ENCODE data around the gene ELMO1. TPM values are rescaled to one million over a fixed set of nuclear protein-coding genes. Genes with fewer than 3 reads are reported as not detected.

The ELMO1 gene
- total RNA-seq, 1 donor from 2014 or later, result 11.4 TPM

GRCh38 chr7:37289781-37290180 lies 158.9 kb downstream of the ELMO1 start:
- DNase-seq (ENCODE audit: low spot score), result no peak
- intact Hi-C loops (cut with DNase I), result no loop called here

GRCh38 chr7:37289367-37289766 lies 159.3 kb downstream of the ELMO1 start:
- intact Hi-C loops (cut with DNase I), result no loop called here
- no peak for DNase-seq (ENCODE audit: low spot score)

- intact Hi-C loops (cut with DNase I), result no loop called here
- DNase-seq (ENCODE audit: low spot score), result no peak
Observed at GRCh38 chr7:37287131-37287855, 161.4 kb downstream of the ELMO1 start.

- intact Hi-C loops (cut with DNase I), result no loop called here
- no peak for DNase-seq (ENCODE audit: low spot score)
Observed at GRCh38 chr7:37286454-37286832, 162.2 kb downstream of the ELMO1 start.

GRCh38 chr7:37285706-37286453 lies 162.8 kb downstream of the ELMO1 start:
- intact Hi-C loops (cut with DNase I), result loop anchor here (2.0 kb wide), 1 partner anchor 209 kb away; no protein-coding TSS in a partner anchor
- no peak for DNase-seq (ENCODE audit: low spot score)

- DNase-seq (ENCODE audit: low spot score), result no peak
- intact Hi-C loops (cut with DNase I), result loop anchor here (2.0 kb wide), 1 partner anchor 210 kb away; no protein-coding TSS in a partner anchor
Observed at GRCh38 chr7:37284805-37285231, 163.8 kb downstream of the ELMO1 start.

- intact Hi-C loops (cut with DNase I), result loop anchor here (2.0 kb wide), 1 partner anchor 211 kb away; no protein-coding TSS in a partner anchor
- DNase-seq (ENCODE audit: low spot score), result no peak
Observed at GRCh38 chr7:37284285-37284684, 164.4 kb downstream of the ELMO1 start.

GRCh38 chr7:37283716-37284115 lies 164.9 kb downstream of the ELMO1 start:
- no peak for DNase-seq (ENCODE audit: low spot score)
- intact Hi-C loops (cut with DNase I), result loop anchor here (2.0 kb wide), 1 partner anchor 211 kb away; no protein-coding TSS in a partner anchor

GRCh38 chr7:37282927-37283326 lies 165.7 kb downstream of the ELMO1 start:
- DNase-seq (ENCODE audit: low spot score), result no peak
- intact Hi-C loops (cut with DNase I), result no loop called here

GRCh38 chr7:37282093-37282444 lies 166.6 kb downstream of the ELMO1 start:
- intact Hi-C loops (cut with DNase I), result no loop called here
- DNase-seq (ENCODE audit: low spot score), result no peak

GRCh38 chr7:37281368-37282092 lies 167.1 kb downstream of the ELMO1 start:
- no peak for DNase-seq (ENCODE audit: low spot score)
- intact Hi-C loops (cut with DNase I), result no loop called here

GRCh38 chr7:37277513-37277912 lies 171.2 kb downstream of the ELMO1 start:
- no peak for DNase-seq (ENCODE audit: low spot score)
- intact Hi-C loops (cut with DNase I), result no loop called here

GRCh38 chr7:37275078-37275710 lies 173.5 kb downstream of the ELMO1 start:
- DNase-seq (ENCODE audit: low spot score), result no peak
- intact Hi-C loops (cut with DNase I), result no loop called here

- no peak for DNase-seq (ENCODE audit: low spot score)
- intact Hi-C loops (cut with DNase I), result no loop called here
Observed at GRCh38 chr7:37273891-37274290, 174.8 kb downstream of the ELMO1 start.

- intact Hi-C loops (cut with DNase I), result no loop called here
- DNase-seq (ENCODE audit: low spot score), result no peak
Observed at GRCh38 chr7:37269711-37270508, 178.8 kb downstream of the ELMO1 start.

GRCh38 chr7:37267251-37267650 lies 181.4 kb downstream of the ELMO1 start:
- intact Hi-C loops (cut with DNase I), result no loop called here
- DNase-seq (ENCODE audit: low spot score), result no peak

GRCh38 chr7:37265876-37266275 lies 182.8 kb downstream of the ELMO1 start:
- no peak for DNase-seq (ENCODE audit: low spot score)
- intact Hi-C loops (cut with DNase I), result no loop called here

- intact Hi-C loops (cut with DNase I), result no loop called here
- no peak for DNase-seq (ENCODE audit: low spot score)
Observed at GRCh38 chr7:37265006-37265405, 183.7 kb downstream of the ELMO1 start.

- intact Hi-C loops (cut with DNase I), result no loop called here
- DNase-seq (ENCODE audit: low spot score), result no peak
Observed at GRCh38 chr7:37262181-37262580, 186.5 kb downstream of the ELMO1 start.
